Upper lobe of left lung (tissue), 4 donors: ENCODE measurements around the gene IL22RA1.

Source experiments
- POLR2A ChIP-seq, 4 donors: fragments of 450-650 bp; IDR thresholded peaks; one replicate each; pipeline ENCODE4 v1.5.1; 2016 to 2017; ENCODE audit warnings: antibody characterized with exemption in 4 of 4, mild to moderate bottlenecking in 2 of 4
- POLR2AphosphoS5 ChIP-seq, 2 donors: sonication (generic); formaldehyde crosslinking; IDR thresholded peaks; one replicate each; pipeline ENCODE4 v1.5.1; 2017; ENCODE audit warnings: antibody characterized with exemption in 2 of 2
- TF ChIP-seq, protein P1 (sequence below), 6 experiments: fragments of 450-650 bp in 4 of 6; fragments of 200-600 bp in 2 of 6; sonication (generic) in 2 of 6; IDR thresholded peaks; one replicate each; pipeline ENCODE4 v1.5.1; 2016 to 2019; ENCODE audit warnings: antibody characterized with exemption in 6 of 6

DNA sequence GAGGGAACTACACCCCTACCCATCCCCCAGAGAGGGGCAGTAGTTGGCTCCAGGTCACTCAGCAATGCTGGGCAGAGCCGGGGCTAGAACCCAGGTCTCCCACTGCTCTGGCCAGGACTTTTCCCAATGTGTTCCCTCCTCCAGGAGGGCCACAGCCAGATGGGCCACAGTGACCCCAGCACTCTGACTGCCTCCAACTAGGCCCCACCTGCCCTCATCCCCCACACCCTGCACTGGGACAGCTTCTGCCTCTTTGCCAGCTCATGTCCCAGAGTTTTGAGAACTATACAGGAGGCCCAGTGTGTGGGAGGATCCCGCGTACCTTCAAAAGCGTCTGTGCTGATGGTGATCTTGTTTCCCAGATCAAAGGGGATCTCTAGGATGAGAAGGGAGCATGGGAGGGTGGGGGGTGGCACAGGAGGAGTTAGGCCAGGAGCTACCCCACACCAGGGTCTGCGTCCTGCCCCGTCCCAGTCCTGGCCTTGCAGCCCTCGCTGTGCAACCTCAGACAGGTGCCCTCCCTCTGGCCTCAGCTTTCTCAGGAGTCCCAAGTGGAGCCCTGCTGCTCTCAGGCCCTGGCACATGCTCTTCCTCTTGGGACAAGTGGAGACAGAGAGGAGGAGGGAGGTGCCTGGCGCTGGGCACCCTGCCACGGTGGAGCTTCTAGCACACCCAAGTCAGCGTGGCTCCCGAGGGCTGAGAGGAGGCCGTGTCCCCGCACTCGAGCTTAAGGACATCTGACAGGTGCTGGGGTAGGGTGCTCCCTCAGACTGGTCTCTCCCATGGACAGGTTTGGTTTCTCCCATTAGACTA lies 53.0 kb downstream of the IL22RA1 start:
- TF ChIP-seq POLR2AphosphoS5 (IDR thresholded peaks at IDR 0.05) (no peak), POLR2A (IDR thresholded peaks at IDR 0.05) (no peak)
- TF ChIP-seq, protein P1, sequence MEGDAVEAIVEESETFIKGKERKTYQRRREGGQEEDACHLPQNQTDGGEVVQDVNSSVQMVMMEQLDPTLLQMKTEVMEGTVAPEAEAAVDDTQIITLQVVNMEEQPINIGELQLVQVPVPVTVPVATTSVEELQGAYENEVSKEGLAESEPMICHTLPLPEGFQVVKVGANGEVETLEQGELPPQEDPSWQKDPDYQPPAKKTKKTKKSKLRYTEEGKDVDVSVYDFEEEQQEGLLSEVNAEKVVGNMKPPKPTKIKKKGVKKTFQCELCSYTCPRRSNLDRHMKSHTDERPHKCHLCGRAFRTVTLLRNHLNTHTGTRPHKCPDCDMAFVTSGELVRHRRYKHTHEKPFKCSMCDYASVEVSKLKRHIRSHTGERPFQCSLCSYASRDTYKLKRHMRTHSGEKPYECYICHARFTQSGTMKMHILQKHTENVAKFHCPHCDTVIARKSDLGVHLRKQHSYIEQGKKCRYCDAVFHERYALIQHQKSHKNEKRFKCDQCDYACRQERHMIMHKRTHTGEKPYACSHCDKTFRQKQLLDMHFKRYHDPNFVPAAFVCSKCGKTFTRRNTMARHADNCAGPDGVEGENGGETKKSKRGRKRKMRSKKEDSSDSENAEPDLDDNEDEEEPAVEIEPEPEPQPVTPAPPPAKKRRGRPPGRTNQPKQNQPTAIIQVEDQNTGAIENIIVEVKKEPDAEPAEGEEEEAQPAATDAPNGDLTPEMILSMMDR (IDR thresholded peaks at IDR 0.05): no peak
